H9 (cell line): ENCODE data around the gene PRTFDC1. TPM values are rescaled to one million over a fixed set of nuclear protein-coding genes. Genes with fewer than 3 reads are reported as not detected.

Experiments
- DNase-seq: peaks from one replicate; pipeline ENCODE4 v3.0.0-alpha.2; 2017
- H2AFZ ChIP-seq: one replicate; pipeline ENCODE4 v1.6.1; 2013; ENCODE audit warnings: mild to moderate bottlenecking, low read length, control low read depth, moderate library complexity
- H2AK5ac ChIP-seq: 2 replicates; pipeline ENCODE4 v1.6.1; 2013; ENCODE audit warnings: low read length, control low read depth, mixed read lengths; ENCODE audit not compliant: insufficient read length
- H2BK120ac ChIP-seq: one replicate; pipeline ENCODE4 v1.6.1; 2013; ENCODE audit warnings: low read depth, mild to moderate bottlenecking, low read length, control low read depth, inconsistent platforms; ENCODE audit not compliant: poor library complexity, severe bottlenecking
- H2BK12ac ChIP-seq: 2 replicates; pipeline ENCODE4 v1.6.1; 2013; ENCODE audit warnings: low read length, control low read depth, mixed read lengths, low read depth; ENCODE audit not compliant: insufficient read length
- H2BK15ac ChIP-seq: 2 replicates; pipeline ENCODE4 v1.6.1; 2013; ENCODE audit warnings: low read depth, low read length, control low read depth
- H2BK20ac ChIP-seq: one replicate; pipeline ENCODE4 v1.6.1; 2013; ENCODE audit warnings: low read depth, mild to moderate bottlenecking, low read length, control low read depth, inconsistent platforms; ENCODE audit not compliant: poor library complexity, severe bottlenecking
- H2BK5ac ChIP-seq: 2 replicates; pipeline ENCODE4 v1.6.1; 2013; ENCODE audit warnings: low read length, control low read depth, mixed read lengths; ENCODE audit not compliant: insufficient read length
- H3K14ac ChIP-seq: 2 replicates; pipeline ENCODE4 v1.6.1; 2013; ENCODE audit warnings: low read length, control low read depth; ENCODE audit not compliant: insufficient read depth
- H3K18ac ChIP-seq: 2 replicates; pipeline ENCODE4 v1.6.1; 2013; ENCODE audit warnings: low read depth, mild to moderate bottlenecking, mixed read lengths, low read length, control low read depth; ENCODE audit not compliant: insufficient read length
- H3K23ac ChIP-seq: 2 replicates; pipeline ENCODE4 v1.6.1; 2013; ENCODE audit warnings: low read length, control low read depth, mixed read lengths, low read depth; ENCODE audit not compliant: insufficient read length
- H3K23me2 ChIP-seq: 2 replicates; pipeline ENCODE4 v1.6.1; 2013; ENCODE audit warnings: low read depth, mild to moderate bottlenecking, mixed read lengths, low read length, control low read depth; ENCODE audit not compliant: insufficient read length, poor library complexity, severe bottlenecking
- H3K27ac ChIP-seq: 2 replicates; pipeline ENCODE4 v1.5.1; 2013; ENCODE audit warnings: low read length, control low read depth, mixed read lengths, low read depth; ENCODE audit not compliant: insufficient read length
- H3K27me3 ChIP-seq: 2 replicates; pipeline ENCODE4 v1.6.1; 2013; ENCODE audit warnings: low read length, control low read depth, inconsistent platforms; ENCODE audit not compliant: insufficient read depth
- H3K4ac ChIP-seq: 2 replicates; pipeline ENCODE4 v1.6.1; 2013; ENCODE audit warnings: low read depth, mild to moderate bottlenecking, control low read depth, inconsistent platforms, low read length, moderate library complexity
- H3K4me1 ChIP-seq: 2 replicates; pipeline ENCODE4 v1.6.1; 2013; ENCODE audit warnings: low read length, control low read depth, inconsistent platforms; ENCODE audit not compliant: insufficient read depth
- H3K4me2 ChIP-seq: 2 replicates; pipeline ENCODE4 v1.6.1; 2013; ENCODE audit warnings: low read length, control low read depth, mixed read lengths; ENCODE audit not compliant: insufficient read length, insufficient read depth
- H3K56ac ChIP-seq: 2 replicates; pipeline ENCODE4 v1.6.1; 2013; ENCODE audit warnings: low read depth, mild to moderate bottlenecking, mixed read lengths, low read length, control low read depth; ENCODE audit not compliant: insufficient read length
- H3K79me1 ChIP-seq: 2 replicates; pipeline ENCODE4 v1.6.1; 2013; ENCODE audit warnings: low read depth, mild to moderate bottlenecking, moderate library complexity, low read length, control low read depth, inconsistent platforms; ENCODE audit not compliant: insufficient read depth, poor library complexity, severe bottlenecking
- H3K79me2 ChIP-seq: 2 replicates; pipeline ENCODE4 v1.6.1; 2013; ENCODE audit warnings: low read length, control low read depth, inconsistent platforms; ENCODE audit not compliant: insufficient read depth
- H3K9ac ChIP-seq: 2 replicates; pipeline ENCODE4 v1.6.1; 2013; ENCODE audit warnings: low read length, control low read depth, mixed read lengths; ENCODE audit not compliant: insufficient read length; ENCODE audit errors: extremely low read depth
- H3K9me3 ChIP-seq: one replicate; pipeline ENCODE4 v1.6.1; 2013; ENCODE audit warnings: low read depth, low read length, inconsistent platforms; ENCODE audit not compliant: control insufficient read depth
- H3T11ph ChIP-seq: one replicate; pipeline ENCODE4 v1.6.1; 2013; ENCODE audit warnings: mild to moderate bottlenecking, low read length, control low read depth, inconsistent platforms
- H4K20me1 ChIP-seq: one replicate; pipeline ENCODE4 v1.6.1; 2013; ENCODE audit not compliant: control insufficient read depth, insufficient read length, insufficient read depth
- H4K5ac ChIP-seq: 2 replicates; pipeline ENCODE4 v1.6.1; 2013; ENCODE audit warnings: low read depth, mild to moderate bottlenecking, mixed read lengths, low read length, control low read depth; ENCODE audit not compliant: insufficient read length
- H4K8ac ChIP-seq: replicated peaks from 2 replicates; pipeline ENCODE4 v1.6.1; 2013; ENCODE audit warnings: low read length, control low read depth, mixed read lengths, low read depth; ENCODE audit not compliant: insufficient read length
- H4K91ac ChIP-seq: 2 replicates; pipeline ENCODE4 v1.6.1; 2013; ENCODE audit warnings: low read depth, mild to moderate bottlenecking, moderate library complexity, mixed read lengths, low read length, control low read depth; ENCODE audit not compliant: insufficient read length
- H3K27ac Mint-ChIP-seq, 3 experiments: 2 replicates in 2 of 3; 3 replicates in 1 of 3; pipeline ENCODE4 v1.8.0; 2020 to 2021; ENCODE audit warnings: mixed read lengths in 3 of 3, mild to moderate bottlenecking in 1 of 3, moderate library complexity in 1 of 3
- H3K27me3 Mint-ChIP-seq: 2 replicates; pipeline ENCODE4 v1.8.0; 2021; ENCODE audit warnings: low read depth, mild to moderate bottlenecking, moderate library complexity, mixed read lengths
- H3K36me3 Mint-ChIP-seq, 3 experiments: 2 replicates in 2 of 3; 3 replicates in 1 of 3; pipeline ENCODE4 v1.8.0; 2020 to 2021; ENCODE audit warnings: low read depth in 3 of 3, mixed read lengths in 3 of 3; ENCODE audit not compliant: insufficient read depth in 1 of 3
- H3K4me1 Mint-ChIP-seq, 2 experiments: 2 replicates each; pipeline ENCODE4 v1.8.0; 2020; ENCODE audit warnings: mixed read lengths in 2 of 2
- H3K4me3 Mint-ChIP-seq, 2 experiments: 2 replicates in 1 of 2; 3 replicates in 1 of 2; pipeline ENCODE4 v1.8.0; 2020 to 2021; ENCODE audit warnings: mild to moderate bottlenecking in 2 of 2, mixed read lengths in 2 of 2, moderate library complexity in 1 of 2
- H3K9me3 Mint-ChIP-seq, 2 experiments: 2 replicates in 1 of 2; 3 replicates in 1 of 2; pipeline ENCODE4 v1.8.0; 2020; ENCODE audit warnings: mild to moderate bottlenecking in 2 of 2, mixed read lengths in 2 of 2, moderate library complexity in 1 of 2
- WGBS: extraction: QIAGEN DNeasy Blood & Tissue Kit; methylation state at CpG from one replicate; pipeline ENCODE4 v1.1.7; 2013; ENCODE audit warnings: missing lambda C conversion rate, low lambda C conversion rate, mixed read lengths; ENCODE audit not compliant: insufficient read length; ENCODE audit errors: extremely low coverage; 5-methylcytosine and 5-hydroxymethylcytosine counted together
- total RNA-seq: library from RNA; stranded (reverse); gene quantifications from 2 replicates; pipeline ENCODE4 v1.2.1, GENCODE V29; 2021
- TF ChIP-seq, protein P1 (sequence below): fragments of 200-600 bp; sonication (generic); conservative IDR thresholded peaks from 3 replicates; pipeline ENCODE4 v1.8.0; 2021; ENCODE audit warnings: antibody characterized with exemption, mild to moderate bottlenecking

PRTFDC1 gene
- total RNA-seq, 1 experiment from 2014 or later: 7.5 TPM

DNA sequence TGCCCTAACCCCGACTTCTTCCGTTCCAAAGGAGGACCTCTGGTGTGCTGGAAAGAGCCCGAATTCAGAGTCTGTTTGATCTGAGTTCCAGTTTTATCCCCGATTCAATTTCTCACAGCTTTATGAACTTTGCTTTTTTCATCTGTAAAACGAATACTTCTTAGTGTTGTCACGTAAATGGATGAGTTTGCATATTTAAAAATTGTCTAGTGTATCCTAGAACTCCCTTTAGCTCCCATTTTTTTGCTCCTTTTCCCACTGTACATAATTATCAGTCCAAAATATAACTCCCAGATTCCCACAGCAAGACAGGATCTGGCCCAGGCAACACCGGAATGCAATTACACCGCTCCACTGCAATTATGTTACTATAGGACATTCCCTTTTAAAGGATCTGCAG, 148.0 kb downstream of the PRTFDC1 start:
- no peak overlapping the region for H3K27ac ChIP-seq
- no peak overlapping the region for H4K5ac ChIP-seq
- H3K4me3 Mint-ChIP-seq: no peak overlapping the region
- WGBS: no CpG with 5 or more reads among the region's 8 CpGs
- H3K18ac ChIP-seq: no peak overlapping the region
- H3K14ac ChIP-seq: no peak overlapping the region
- H3K79me2 ChIP-seq: no peaks in the 10 kb centered on the region
- no peak overlapping the region for H4K91ac ChIP-seq
- H2AFZ ChIP-seq: no peak overlapping the region
- H2BK5ac ChIP-seq: no peak overlapping the region
- no peak overlapping the region for H2BK120ac ChIP-seq
- no peaks in the 10 kb centered on the region for H3K9me3 Mint-ChIP-seq
- peaks cover 3 to 8% of the 10 kb centered on the region in 2 experiments; a peak in 2 of 4 replicates for H3K4me1 Mint-ChIP-seq
- H4K8ac ChIP-seq: no peak overlapping the region
- no peaks in the 10 kb centered on the region for H3K27me3 Mint-ChIP-seq
- H3K27me3 ChIP-seq: no peaks in the 10 kb centered on the region
- H3T11ph ChIP-seq: no peak overlapping the region
- no peaks in the 10 kb centered on the region for H4K20me1 ChIP-seq
- H3K4ac ChIP-seq: no peak overlapping the region
- TF ChIP-seq, protein P1, sequence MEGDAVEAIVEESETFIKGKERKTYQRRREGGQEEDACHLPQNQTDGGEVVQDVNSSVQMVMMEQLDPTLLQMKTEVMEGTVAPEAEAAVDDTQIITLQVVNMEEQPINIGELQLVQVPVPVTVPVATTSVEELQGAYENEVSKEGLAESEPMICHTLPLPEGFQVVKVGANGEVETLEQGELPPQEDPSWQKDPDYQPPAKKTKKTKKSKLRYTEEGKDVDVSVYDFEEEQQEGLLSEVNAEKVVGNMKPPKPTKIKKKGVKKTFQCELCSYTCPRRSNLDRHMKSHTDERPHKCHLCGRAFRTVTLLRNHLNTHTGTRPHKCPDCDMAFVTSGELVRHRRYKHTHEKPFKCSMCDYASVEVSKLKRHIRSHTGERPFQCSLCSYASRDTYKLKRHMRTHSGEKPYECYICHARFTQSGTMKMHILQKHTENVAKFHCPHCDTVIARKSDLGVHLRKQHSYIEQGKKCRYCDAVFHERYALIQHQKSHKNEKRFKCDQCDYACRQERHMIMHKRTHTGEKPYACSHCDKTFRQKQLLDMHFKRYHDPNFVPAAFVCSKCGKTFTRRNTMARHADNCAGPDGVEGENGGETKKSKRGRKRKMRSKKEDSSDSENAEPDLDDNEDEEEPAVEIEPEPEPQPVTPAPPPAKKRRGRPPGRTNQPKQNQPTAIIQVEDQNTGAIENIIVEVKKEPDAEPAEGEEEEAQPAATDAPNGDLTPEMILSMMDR: no peak
- H2AK5ac ChIP-seq: no peak overlapping the region
- H2BK15ac ChIP-seq: no peak overlapping the region
- no peak overlapping the region for H3K4me2 ChIP-seq
- no peak overlapping the region for H2BK12ac ChIP-seq
- no peak overlapping the region for H3K9ac ChIP-seq
- H3K9me3 ChIP-seq: no peaks in the 10 kb centered on the region
- no peak overlapping the region for H3K23ac ChIP-seq
- H3K56ac ChIP-seq: no peak overlapping the region
- H3K23me2 ChIP-seq: no peaks in the 10 kb centered on the region
- no peaks in the 10 kb centered on the region for H3K36me3 Mint-ChIP-seq
- DNase-seq: no peak
- no peaks in the 10 kb centered on the region for H3K79me1 ChIP-seq
- peak overlapping the region in 1 of 3 experiments; percentile 86; a peak in 1 of 7 replicates for H3K27ac Mint-ChIP-seq
- H3K4me1 ChIP-seq: no peaks in the 10 kb centered on the region
- H2BK20ac ChIP-seq: no peak overlapping the region
